ENCODE measurements around the gene TMEM63C.

- no peak for TF ChIP-seq CTCF (IDR thresholded peaks at IDR 0.05)
- TF ChIP-seq POLR2A (IDR thresholded peaks at IDR 0.05), result no peak
- no peak for TF ChIP-seq POLR2AphosphoS5 (IDR thresholded peaks at IDR 0.05; ENCODE audit: insufficient read depth in 1 of 2, low read depth in 1 of 2)
These were observed 29.5 kb upstream of the TMEM63C start for GRCh38 chr14:77151918-77152588.
